Effector memory CD8-positive, alpha-beta T cell (primary cell): ENCODE results near the gene COL4A1.

ENCODE experiments used
- ATAC-seq: fragments of 150-1000 bp; cut with Tn5 transposase; replicated peaks from 2 replicates; pipeline ENCODE4 v1.10.0; 2021; ENCODE audit warnings: mild to moderate bottlenecking, moderate library complexity
- DNase-seq, 3 experiments: peaks; one replicate each; pipeline ENCODE4 v3.0.0; 2021
- H3K27ac Mint-ChIP-seq, 2 donors: one replicate each; pipeline ENCODE4 v1.8.0; 2022; ENCODE audit warnings: mild to moderate bottlenecking in 2 of 2, mixed read lengths in 2 of 2, moderate library complexity in 2 of 2
- H3K27me3 Mint-ChIP-seq, 2 donors: one replicate each; pipeline ENCODE4 v1.8.0; 2022; ENCODE audit warnings: mixed read lengths in 2 of 2
- H3K36me3 Mint-ChIP-seq: one replicate; pipeline ENCODE4 v1.8.0; 2022; ENCODE audit warnings: mild to moderate bottlenecking, moderate library complexity, mixed read lengths; ENCODE audit not compliant: insufficient read depth
- H3K4me1 Mint-ChIP-seq, 2 donors: one replicate each; pipeline ENCODE4 v1.8.0; 2022; ENCODE audit warnings: low read depth in 2 of 2, mixed read lengths in 2 of 2
- H3K4me3 Mint-ChIP-seq, 2 donors: one replicate each; pipeline ENCODE4 v1.8.0; 2022; ENCODE audit warnings: mild to moderate bottlenecking in 2 of 2, mixed read lengths in 2 of 2, moderate library complexity in 2 of 2
- H3K9me3 Mint-ChIP-seq, 2 donors: one replicate each; pipeline ENCODE4 v1.8.0; 2022; ENCODE audit warnings: mixed read lengths in 2 of 2

COL4A1 gene

GRCh38 chr13:110263888-110264287 is 43.1 kb downstream of the COL4A1 start:
- no peak for DNase-seq
- Mint-ChIP-seq H3K36me3 (no peaks in the 10 kb centered on the region), H3K4me1 (peaks cover 0 to 2% of the 10 kb centered on the region in 2 donors), H3K27me3 (peaks cover 14 to 41% of the 10 kb centered on the region in 2 donors), H3K4me3 (no peak overlapping the region), H3K27ac (no peak overlapping the region), H3K9me3 (no peaks in the 10 kb centered on the region)
- no peak for ATAC-seq

GRCh38 chr13:110263404-110263803 is 43.6 kb downstream of the COL4A1 start:
- no peaks in the 10 kb centered on the region for H3K36me3 Mint-ChIP-seq
- ATAC-seq (no peak), DNase-seq (no peak)
- H3K9me3 Mint-ChIP-seq, result no peaks in the 10 kb centered on the region
- peaks cover 14 to 43% of the 10 kb centered on the region in 2 donors for H3K27me3 Mint-ChIP-seq
- no peak overlapping the region for H3K27ac Mint-ChIP-seq
- H3K4me1 Mint-ChIP-seq, result peaks cover 0 to 2% of the 10 kb centered on the region in 2 donors
- H3K4me3 Mint-ChIP-seq, result no peak overlapping the region

- H3K36me3 Mint-ChIP-seq, result no peaks in the 10 kb centered on the region
- DNase-seq (no peak), ATAC-seq (no peak)
- H3K4me1 Mint-ChIP-seq, result peaks cover 0 to 2% of the 10 kb centered on the region in 2 donors
- no peak overlapping the region for H3K4me3 Mint-ChIP-seq
- H3K9me3 Mint-ChIP-seq, result no peaks in the 10 kb centered on the region
- no peak overlapping the region for H3K27ac Mint-ChIP-seq
- H3K27me3 Mint-ChIP-seq, result peaks cover 14 to 43% of the 10 kb centered on the region in 2 donors
These were observed 44.3 kb downstream of the COL4A1 start for GRCh38 chr13:110262508-110263291.

GRCh38 chr13:110262082-110262436 is 44.9 kb downstream of the COL4A1 start:
- peaks cover 14 to 43% of the 10 kb centered on the region in 2 donors for H3K27me3 Mint-ChIP-seq
- H3K36me3 Mint-ChIP-seq, result no peaks in the 10 kb centered on the region
- no peak for ATAC-seq
- no peak for DNase-seq
- H3K9me3 Mint-ChIP-seq, result no peaks in the 10 kb centered on the region
- peaks cover 0 to 2% of the 10 kb centered on the region in 2 donors for H3K4me1 Mint-ChIP-seq
- no peak overlapping the region for H3K27ac Mint-ChIP-seq
- no peak overlapping the region for H3K4me3 Mint-ChIP-seq

GRCh38 chr13:110261166-110262081 is 45.5 kb downstream of the COL4A1 start:
- peaks cover 14 to 43% of the 10 kb centered on the region in 2 donors for H3K27me3 Mint-ChIP-seq
- no peak overlapping the region for H3K27ac Mint-ChIP-seq
- DNase-seq, result no peak
- H3K36me3 Mint-ChIP-seq, result no peaks in the 10 kb centered on the region
- no peak for ATAC-seq
- no peak overlapping the region for H3K4me3 Mint-ChIP-seq
- peaks cover 0 to 2% of the 10 kb centered on the region in 2 donors for H3K4me1 Mint-ChIP-seq
- peaks cover 0 to 1% of the 10 kb centered on the region in 2 donors for H3K9me3 Mint-ChIP-seq

GRCh38 chr13:110259651-110260050 is 47.3 kb downstream of the COL4A1 start:
- peaks cover 7 to 15% of the 10 kb centered on the region in 2 donors for H3K9me3 Mint-ChIP-seq
- peaks cover 11 to 43% of the 10 kb centered on the region in 2 donors for H3K27me3 Mint-ChIP-seq
- H3K4me1 Mint-ChIP-seq, result peaks cover 0 to 11% of the 10 kb centered on the region in 2 donors
- no peak overlapping the region for H3K27ac Mint-ChIP-seq
- no peaks in the 10 kb centered on the region for H3K36me3 Mint-ChIP-seq
- ATAC-seq (no peak), DNase-seq (no peak)
- no peak overlapping the region for H3K4me3 Mint-ChIP-seq

GRCh38 chr13:110258876-110259631 is 47.9 kb downstream of the COL4A1 start:
- H3K9me3 Mint-ChIP-seq, result peaks cover 7 to 15% of the 10 kb centered on the region in 2 donors
- DNase-seq, result no peak
- H3K27me3 Mint-ChIP-seq, result peaks cover 8 to 43% of the 10 kb centered on the region in 2 donors
- H3K4me1 Mint-ChIP-seq, result peaks cover 0 to 11% of the 10 kb centered on the region in 2 donors
- no peaks in the 10 kb centered on the region for H3K36me3 Mint-ChIP-seq
- no peak for ATAC-seq
- no peak overlapping the region for H3K4me3 Mint-ChIP-seq
- no peak overlapping the region for H3K27ac Mint-ChIP-seq

- no peak overlapping the region for H3K4me3 Mint-ChIP-seq
- H3K27ac Mint-ChIP-seq, result no peak overlapping the region
- H3K36me3 Mint-ChIP-seq, result no peaks in the 10 kb centered on the region
- no peak for DNase-seq
- ATAC-seq, result no peak
- H3K27me3 Mint-ChIP-seq, result peaks cover 3 to 35% of the 10 kb centered on the region in 2 donors
- peaks cover 7 to 15% of the 10 kb centered on the region in 2 donors for H3K9me3 Mint-ChIP-seq
- H3K4me1 Mint-ChIP-seq, result peaks cover 0 to 11% of the 10 kb centered on the region in 2 donors
These were observed 49.5 kb downstream of the COL4A1 start for GRCh38 chr13:110257408-110257807.

- Mint-ChIP-seq H3K4me1 (peaks cover 0 to 11% of the 10 kb centered on the region in 2 donors), H3K9me3 (peaks cover 7 to 15% of the 10 kb centered on the region in 2 donors), H3K4me3 (no peak overlapping the region), H3K27me3 (peaks cover 0 to 25% of the 10 kb centered on the region in 2 donors), H3K27ac (no peak overlapping the region), H3K36me3 (no peaks in the 10 kb centered on the region)
- DNase-seq, result no peak
- ATAC-seq, result no peak
These were observed 50.6 kb downstream of the COL4A1 start for GRCh38 chr13:110256126-110256905.

GRCh38 chr13:110254751-110255553 is 52.0 kb downstream of the COL4A1 start:
- Mint-ChIP-seq H3K4me1 (peaks cover 0 to 11% of the 10 kb centered on the region in 2 donors), H3K27ac (peak overlapping the region; percentile 72 to 91), H3K9me3 (peaks cover 7 to 15% of the 10 kb centered on the region in 2 donors), H3K27me3 (peaks cover 0 to 28% of the 10 kb centered on the region in 2 donors), H3K4me3 (no peak overlapping the region), H3K36me3 (no peaks in the 10 kb centered on the region)
- no peak for ATAC-seq
- no peak for DNase-seq

- Mint-ChIP-seq H3K9me3 (peaks cover 7 to 15% of the 10 kb centered on the region in 2 donors), H3K27ac (peak overlapping the region in 1 of 2 donors; percentile 91), H3K4me1 (peaks cover 0 to 11% of the 10 kb centered on the region in 2 donors), H3K36me3 (no peaks in the 10 kb centered on the region), H3K4me3 (no peak overlapping the region), H3K27me3 (peaks cover 0 to 20% of the 10 kb centered on the region in 2 donors)
- no peak for DNase-seq
- no peak for ATAC-seq
These were observed 52.7 kb downstream of the COL4A1 start for GRCh38 chr13:110254151-110254679.
